HG03442 (cell line): Measurements from ENCODE around the gene CLEC9A.

ENCODE experiments used
- ATAC-seq: cut with Tn5 transposase; IDR thresholded peaks from one replicate; pipeline ENCODE4 v1.9.1; 2021; ENCODE audit warnings: mild to moderate bottlenecking, moderate library complexity; ENCODE audit not compliant: unreplicated experiment

CLEC9A gene

GRCh38 chr12:10065241-10065640 lies 34.8 kb downstream of the CLEC9A start:
- no peak for ATAC-seq

DNA sequence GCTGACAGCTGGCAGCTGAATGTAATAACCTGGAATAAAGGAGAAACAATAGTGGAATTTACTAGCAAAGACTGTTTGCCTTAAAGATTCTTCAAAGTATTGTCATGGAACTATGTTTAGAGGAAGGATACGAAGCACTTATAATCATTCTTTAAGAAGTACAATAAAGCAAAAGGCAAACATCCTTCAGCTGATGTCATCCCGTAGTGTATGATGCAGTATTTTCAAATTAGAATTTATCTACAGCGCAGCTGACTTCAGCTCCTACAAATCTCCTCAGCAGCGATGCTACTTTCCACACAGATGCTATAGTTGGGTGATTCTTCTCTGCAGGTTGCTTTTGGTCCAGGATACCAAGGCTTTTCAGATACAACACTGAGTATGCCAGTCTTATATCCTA lies 36.8 kb downstream of the CLEC9A start:
- ATAC-seq = no peak

DNA sequence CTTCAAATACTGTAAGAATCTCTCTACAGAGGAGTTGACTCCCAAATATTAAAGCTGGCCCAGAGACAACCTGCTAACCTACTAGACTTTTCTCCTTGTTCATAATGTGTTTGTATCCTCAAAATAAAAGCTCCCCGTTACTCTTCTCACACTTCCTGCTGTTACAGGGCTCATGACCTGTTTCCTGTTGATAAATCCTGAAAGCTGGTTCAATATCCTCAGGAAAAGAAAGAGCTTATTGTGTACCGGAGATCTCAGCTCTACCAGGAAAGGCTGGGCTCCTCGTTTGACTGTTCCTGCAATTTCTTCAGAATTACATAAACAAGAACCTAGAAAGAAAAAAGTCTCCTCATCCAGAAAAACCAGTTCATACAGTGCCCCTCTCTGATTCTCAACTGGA lies 37.5 kb downstream of the CLEC9A start:
- ATAC-seq = no peak

DNA sequence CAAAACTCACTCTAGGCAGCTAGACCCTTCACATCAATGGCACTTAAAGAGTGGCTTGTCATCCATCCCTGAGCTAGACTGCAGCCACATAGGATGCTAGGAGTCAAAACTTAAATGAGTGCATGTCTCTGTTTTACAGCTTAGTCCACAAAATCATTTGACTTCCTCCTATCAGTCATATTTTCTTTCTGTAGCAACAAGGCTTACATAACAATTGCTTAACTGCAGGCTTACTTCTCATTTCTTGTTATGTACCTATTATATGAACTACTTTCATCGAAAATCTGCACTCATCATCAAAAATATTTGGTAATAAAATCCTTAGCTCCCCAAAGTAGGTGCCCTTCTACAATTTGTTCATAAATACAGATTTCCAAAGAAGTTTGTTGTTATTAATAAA lies 38.2 kb downstream of the CLEC9A start:
- no peak for ATAC-seq

GRCh38 chr12:10069099-10069498 lies 38.6 kb downstream of the CLEC9A start:
- ATAC-seq = no peak

DNA sequence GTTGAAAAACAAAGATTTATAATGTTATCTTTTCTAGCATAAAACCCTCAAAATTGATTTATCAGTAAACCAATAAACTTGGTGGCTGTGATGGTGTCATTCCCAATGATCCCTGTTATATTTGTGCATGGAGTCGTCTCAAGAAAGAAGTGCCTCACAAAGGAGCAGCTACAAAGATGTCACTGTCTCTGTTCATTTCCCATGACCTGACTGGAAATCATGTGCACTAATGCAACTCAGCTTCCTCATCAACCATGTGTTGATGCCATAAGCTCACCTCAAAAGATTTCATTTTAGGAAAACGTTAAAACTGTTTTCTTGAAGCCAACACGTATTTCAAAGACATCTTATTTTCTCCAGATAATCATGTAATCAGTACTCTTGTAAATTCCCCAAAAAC lies 39.5 kb downstream of the CLEC9A start:
- no peak for ATAC-seq

GRCh38 chr12:10070380-10070779 lies 39.9 kb downstream of the CLEC9A start:
- no peak for ATAC-seq

DNA sequence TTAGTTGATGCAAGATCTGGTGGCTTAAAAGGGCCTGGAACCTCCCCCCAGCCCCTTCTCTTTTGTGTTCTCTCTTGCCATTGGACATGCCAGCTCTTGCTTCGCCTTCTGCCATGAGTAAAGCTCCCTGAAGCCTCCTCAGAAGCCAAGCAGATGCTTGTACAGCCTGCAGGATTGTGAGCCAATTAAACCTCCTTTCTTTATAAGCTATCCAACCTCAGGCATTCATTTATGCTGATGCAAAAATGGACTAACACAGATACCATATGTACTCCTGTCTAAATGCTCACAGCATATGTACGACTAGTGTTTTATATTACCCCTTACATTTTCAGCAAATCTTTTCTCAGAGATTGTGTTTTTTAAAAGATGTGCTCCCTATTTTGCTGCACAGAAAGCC lies 41.6 kb downstream of the CLEC9A start:
- ATAC-seq = no peak

GRCh38 chr12:10073261-10073660 lies 42.8 kb downstream of the CLEC9A start:
- no peak for ATAC-seq

DNA sequence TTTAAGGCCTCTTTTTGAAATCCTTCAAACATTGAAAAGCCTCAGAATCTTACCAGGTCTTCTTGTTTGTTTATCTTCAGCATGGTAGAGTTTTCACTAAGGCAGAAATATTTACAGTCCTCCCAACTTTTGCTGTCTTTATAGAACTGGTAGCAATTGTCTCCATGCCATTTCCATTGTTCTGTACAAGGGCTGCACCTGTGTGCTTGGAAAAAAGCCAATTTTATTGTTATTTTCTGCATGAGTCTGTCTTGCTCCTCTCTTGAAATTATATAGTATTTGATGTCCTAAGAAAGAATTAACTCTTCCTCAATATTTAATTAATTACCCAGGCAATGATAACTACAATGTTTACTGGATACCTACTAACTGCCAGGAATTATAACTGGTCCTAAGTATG lies 45.0 kb downstream of the CLEC9A start:
- no peak for ATAC-seq

DNA sequence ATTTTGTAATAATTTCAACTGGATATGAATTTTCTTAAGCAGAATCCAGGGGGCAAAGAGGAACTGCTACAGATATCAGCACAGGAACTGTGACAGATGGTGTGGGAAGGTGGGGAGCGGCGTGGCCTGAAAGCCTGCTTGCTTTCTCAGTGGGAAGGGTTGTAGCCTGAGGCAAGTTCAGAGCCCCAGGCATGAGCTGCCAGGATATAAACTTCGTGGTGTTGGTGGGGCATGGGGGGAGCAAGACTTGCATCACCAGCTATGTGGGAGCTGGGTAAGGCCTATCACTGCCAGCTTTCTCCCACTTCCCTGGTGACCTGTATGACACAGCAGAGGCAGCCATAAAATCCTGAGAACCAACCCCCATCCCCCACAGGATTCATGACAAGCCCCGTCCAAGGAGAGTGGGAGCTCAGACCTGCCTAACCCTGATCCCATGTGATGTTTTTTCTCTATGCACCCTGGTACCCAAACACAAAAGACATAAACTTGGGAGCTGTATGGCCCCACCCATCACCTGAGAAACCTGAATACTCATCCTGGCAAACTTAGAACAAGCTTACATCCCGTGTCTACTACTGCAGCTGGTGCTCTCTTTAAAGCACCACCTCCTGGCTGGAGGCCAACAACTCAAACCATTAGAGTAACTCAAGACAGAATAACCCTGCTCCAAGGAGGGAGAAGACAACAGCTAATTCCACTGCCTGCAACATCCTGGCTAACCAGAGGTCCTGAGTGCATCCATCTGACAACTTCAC lies 51.8 kb downstream of the CLEC9A start:
- no peak for ATAC-seq

DNA sequence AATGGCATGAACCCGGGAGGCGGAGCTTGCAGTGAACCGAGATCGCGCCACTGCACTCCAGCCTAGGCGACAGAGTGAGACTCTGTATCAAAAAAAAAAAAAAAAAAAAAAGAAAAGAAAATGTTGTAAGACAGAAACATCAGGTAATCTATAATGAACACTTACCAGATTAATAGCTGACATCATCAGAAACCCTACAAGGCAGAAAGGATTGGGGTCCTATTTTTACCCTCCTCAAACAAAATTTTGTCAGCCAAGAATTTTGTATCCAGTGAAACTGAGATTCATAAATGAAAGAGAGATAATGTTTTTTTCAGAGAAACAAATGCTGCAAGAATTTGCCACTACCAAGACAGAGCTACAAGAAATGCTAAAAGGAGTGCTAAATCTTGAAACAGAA lies 54.3 kb downstream of the CLEC9A start:
- ATAC-seq = no peak

DNA sequence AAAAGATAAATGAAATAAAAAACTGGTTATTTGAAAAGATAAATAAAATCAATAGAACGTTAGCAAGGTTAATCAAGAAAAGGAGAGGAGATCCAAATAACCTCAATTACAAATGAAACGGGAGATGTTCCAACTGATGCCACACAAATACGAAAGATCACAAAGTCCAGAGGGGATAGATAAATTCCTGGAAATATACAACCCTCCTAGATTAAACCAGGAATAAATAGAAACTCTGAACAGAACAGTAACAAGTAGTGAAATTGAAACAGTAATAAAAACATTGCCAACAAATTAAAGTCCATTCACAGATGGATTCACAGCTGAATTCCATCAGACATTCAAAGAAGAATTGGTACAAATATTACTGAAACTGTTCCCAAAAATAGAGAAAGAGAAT lies 55.9 kb downstream of the CLEC9A start:
- ATAC-seq = no peak

- ATAC-seq = no peak
Measured at GRCh38 chr12:10088031-10088430, 57.5 kb downstream of the CLEC9A start.

GRCh38 chr12:10088955-10089900 lies 58.7 kb downstream of the CLEC9A start:
- no peak for ATAC-seq

DNA sequence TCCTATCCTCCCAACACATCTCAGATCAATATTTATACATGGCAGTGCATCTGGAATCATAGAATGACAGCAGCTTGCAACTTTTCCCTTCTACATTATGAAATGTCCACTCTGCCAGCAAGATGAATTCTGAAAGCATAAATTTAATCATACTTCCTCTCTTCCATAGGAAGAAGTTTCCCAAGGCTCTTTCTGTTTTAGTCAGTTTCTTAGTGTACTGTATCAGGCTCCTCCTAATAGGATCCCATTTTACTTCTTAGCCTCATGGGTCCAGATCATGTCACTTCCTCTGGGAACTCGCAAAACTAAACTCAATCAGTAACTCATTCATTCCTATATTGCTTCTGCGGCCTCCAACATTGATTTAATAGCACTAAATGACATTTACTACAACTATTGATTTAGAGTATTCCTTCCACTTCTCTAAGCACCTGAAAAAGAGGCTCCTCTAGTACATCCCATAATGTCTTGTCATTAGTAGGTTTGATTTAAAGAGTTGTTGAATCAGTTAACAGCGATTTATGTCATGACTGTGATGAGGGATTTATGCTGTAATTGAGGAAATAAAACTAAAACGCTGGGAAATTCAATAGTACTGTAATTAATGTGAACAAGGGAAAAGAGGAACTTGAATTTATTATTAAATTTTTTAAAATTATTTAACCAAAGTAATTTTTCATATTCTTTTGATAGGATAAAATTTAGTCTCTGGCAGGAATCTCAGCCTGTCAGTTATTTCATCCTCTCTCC lies 64.3 kb downstream of the CLEC9A start:
- no peak for ATAC-seq

DNA sequence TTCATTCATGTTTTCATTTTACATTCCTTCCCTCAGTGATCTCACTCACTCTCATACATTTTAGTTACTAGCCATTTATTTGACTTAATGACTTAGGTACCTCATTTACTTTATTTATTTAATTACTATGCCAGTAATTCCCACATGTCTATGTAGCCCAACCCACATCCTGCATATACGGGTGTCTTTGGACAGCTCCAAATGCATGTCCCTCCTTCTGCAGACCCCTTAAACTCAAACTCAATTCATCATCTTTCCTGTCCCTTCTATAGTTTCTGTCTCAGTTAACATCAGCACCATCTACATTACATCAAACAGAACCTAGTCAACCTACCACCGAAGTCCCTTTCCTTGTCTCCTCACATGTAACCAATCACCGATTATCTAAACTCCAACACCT lies 65.5 kb downstream of the CLEC9A start:
- no peak for ATAC-seq

DNA sequence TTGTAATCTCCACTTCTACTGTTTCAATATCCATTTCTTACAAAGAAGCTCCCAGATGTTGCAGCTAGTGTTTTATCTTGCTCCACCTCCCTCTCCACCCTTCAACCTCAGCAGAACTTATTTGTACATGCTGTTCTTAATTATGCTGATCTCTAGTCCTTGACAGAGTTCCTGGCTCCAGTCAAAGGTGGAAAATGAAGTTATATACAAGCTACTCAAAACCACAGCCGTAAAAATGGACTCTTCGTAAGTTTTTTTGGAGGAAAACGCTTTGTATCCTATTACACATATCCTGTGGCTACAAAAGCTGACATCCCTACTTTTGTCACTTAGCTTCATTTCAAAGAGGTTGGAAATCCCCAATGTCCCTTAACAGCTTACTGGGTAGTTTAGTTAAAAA lies 67.0 kb downstream of the CLEC9A start:
- no peak for ATAC-seq

- ATAC-seq = no peak
Measured at GRCh38 chr12:10098791-10099190, 68.3 kb downstream of the CLEC9A start, which contains the start of gene CLEC1A. CLEC1A (minus strand) TSS chr12:10098985; CDS start chr12:10098922, 63 bp downstream.

GRCh38 chr12:10101042-10101579 lies 70.6 kb downstream of the CLEC9A start:
- no peak for ATAC-seq

- ATAC-seq = no peak
Measured at GRCh38 chr12:10101648-10102220, 71.3 kb downstream of the CLEC9A start.
